Gastroesophageal sphincter (tissue), 3 donors: Measurements from ENCODE around the gene GPR18.

ENCODE experiments used
- POLR2AphosphoS5 ChIP-seq: sonication (generic); formaldehyde crosslinking; IDR thresholded peaks from one replicate; pipeline ENCODE4 v1.6.1; 2017; ENCODE audit warnings: antibody characterized with exemption
- TF ChIP-seq, protein P1 (sequence below), 4 experiments: fragments of 200-600 bp in 2 of 4; fragments of 450-650 bp in 2 of 4; sonication (generic) in 1 of 4; IDR thresholded peaks; one replicate each; pipeline ENCODE4 v1.5.1; 2017 to 2019; ENCODE audit warnings: antibody characterized with exemption in 4 of 4, mild to moderate bottlenecking in 2 of 4, moderate library complexity in 2 of 4

DNA sequence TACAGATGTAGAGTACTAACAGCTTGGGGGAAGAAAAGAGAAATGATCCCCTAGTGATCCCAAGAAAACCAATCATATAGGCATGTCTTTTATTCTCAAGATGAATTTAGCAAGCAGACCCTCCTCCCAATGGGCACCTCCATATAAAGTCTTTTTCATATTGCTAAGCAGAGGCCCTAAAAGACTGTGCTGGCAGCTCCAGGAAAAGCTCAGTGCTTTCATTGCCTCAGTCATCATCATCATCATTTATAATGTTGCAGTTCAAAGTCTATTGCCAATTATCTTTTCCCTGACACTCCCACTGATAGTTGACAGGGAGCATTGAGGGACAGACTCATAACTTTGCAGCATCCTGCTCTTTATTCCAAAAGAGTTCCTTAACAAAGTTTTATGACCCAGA, 36.0 kb upstream of the GPR18 start:
- TF ChIP-seq, protein P1, sequence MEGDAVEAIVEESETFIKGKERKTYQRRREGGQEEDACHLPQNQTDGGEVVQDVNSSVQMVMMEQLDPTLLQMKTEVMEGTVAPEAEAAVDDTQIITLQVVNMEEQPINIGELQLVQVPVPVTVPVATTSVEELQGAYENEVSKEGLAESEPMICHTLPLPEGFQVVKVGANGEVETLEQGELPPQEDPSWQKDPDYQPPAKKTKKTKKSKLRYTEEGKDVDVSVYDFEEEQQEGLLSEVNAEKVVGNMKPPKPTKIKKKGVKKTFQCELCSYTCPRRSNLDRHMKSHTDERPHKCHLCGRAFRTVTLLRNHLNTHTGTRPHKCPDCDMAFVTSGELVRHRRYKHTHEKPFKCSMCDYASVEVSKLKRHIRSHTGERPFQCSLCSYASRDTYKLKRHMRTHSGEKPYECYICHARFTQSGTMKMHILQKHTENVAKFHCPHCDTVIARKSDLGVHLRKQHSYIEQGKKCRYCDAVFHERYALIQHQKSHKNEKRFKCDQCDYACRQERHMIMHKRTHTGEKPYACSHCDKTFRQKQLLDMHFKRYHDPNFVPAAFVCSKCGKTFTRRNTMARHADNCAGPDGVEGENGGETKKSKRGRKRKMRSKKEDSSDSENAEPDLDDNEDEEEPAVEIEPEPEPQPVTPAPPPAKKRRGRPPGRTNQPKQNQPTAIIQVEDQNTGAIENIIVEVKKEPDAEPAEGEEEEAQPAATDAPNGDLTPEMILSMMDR (IDR thresholded peaks at IDR 0.05), result no peak
- no peak for TF ChIP-seq POLR2AphosphoS5
